SU-DHL-6 (cell line): Measurements from ENCODE around the gene G3BP1.

Experiments used
- H2AFZ ChIP-seq: fragments of 200-600 bp; sonication (generic); 2 replicates; pipeline ENCODE4 v1.6.1; 2014; ENCODE audit warnings: low read depth, mild to moderate bottlenecking, moderate library complexity, mixed read lengths, antibody characterized with exemption, low read length; ENCODE audit not compliant: severe bottlenecking
- H3F3A ChIP-seq: fragments of 200-600 bp; shearing (Covaris generic); 2 replicates; pipeline ENCODE4 v1.6.0; 2016; ENCODE audit warnings: antibody characterized with exemption, mild to moderate bottlenecking; ENCODE audit not compliant: insufficient read depth
- H3K27ac ChIP-seq: fragments of 200-600 bp; sonication (generic); 2 replicates; pipeline ENCODE4 v1.5.1; 2016; ENCODE audit warnings: low read depth, mild to moderate bottlenecking, low read length, moderate library complexity, mixed read lengths
- H3K27me3 ChIP-seq: fragments of 200-600 bp; sonication (generic), shearing (Covaris generic); 2 replicates; pipeline ENCODE4 v1.6.0; 2014; ENCODE audit warnings: mild to moderate bottlenecking, low read length
- H3K36me3 ChIP-seq: fragments of 200-600 bp; sonication (generic); 2 replicates; pipeline ENCODE4 v1.6.1; 2014; ENCODE audit warnings: mild to moderate bottlenecking, low read length, mixed read lengths
- H3K4me2 ChIP-seq: fragments of 300-600, 200-600 bp; shearing (Covaris generic), sonication (generic); 2 replicates; pipeline ENCODE4 v1.6.0; 2014; ENCODE audit warnings: low read length, low read depth, mild to moderate bottlenecking; ENCODE audit not compliant: poor library complexity, severe bottlenecking
- H3K4me3 ChIP-seq: fragments of 200-600 bp; sonication (generic); 2 replicates; pipeline ENCODE4 v1.5.1; 2014; ENCODE audit warnings: antibody characterized with exemption, low read length, mild to moderate bottlenecking, mixed read lengths; ENCODE audit not compliant: insufficient read depth, poor library complexity, severe bottlenecking
- H3K79me2 ChIP-seq: fragments of 200-600 bp; sonication (generic); 2 replicates; pipeline ENCODE4 v1.6.1; 2014; ENCODE audit warnings: mild to moderate bottlenecking, low read length, moderate library complexity; ENCODE audit not compliant: insufficient read depth
- H3K9ac ChIP-seq: fragments of 200-600 bp; sonication (generic); 2 replicates; pipeline ENCODE4 v1.7.0; 2014; ENCODE audit warnings: mild to moderate bottlenecking, low read length
- H3K9me2 ChIP-seq: fragments of 200-600 bp; sonication (generic); replicated peaks from 2 replicates; pipeline ENCODE4 v1.6.1; 2014; ENCODE audit warnings: low read length; ENCODE audit not compliant: insufficient read depth
- H3K9me3 ChIP-seq: fragments of 200-600 bp; sonication (generic); 2 replicates; pipeline ENCODE4 v1.6.1; 2014; ENCODE audit warnings: low read length, mixed read lengths; ENCODE audit not compliant: insufficient read depth
- H4K20me1 ChIP-seq: fragments of 200-600 bp; sonication (generic); 2 replicates; pipeline ENCODE4 v1.6.1; 2014; ENCODE audit warnings: low read depth, mild to moderate bottlenecking, antibody characterized with exemption, low read length, moderate library complexity, mixed read lengths
- EZH2phosphoT487 ChIP-seq: fragments of 200-600 bp; sonication (generic), shearing (Covaris generic); conservative IDR thresholded peaks from 2 replicates; pipeline ENCODE4 v1.6.1; 2018; ENCODE audit warnings: mild to moderate bottlenecking, antibody characterized with exemption, low read length, moderate library complexity, mixed read lengths
- TF ChIP-seq, protein P1 (sequence below): fragments of 200-600 bp; sonication (generic); IDR thresholded peaks from one replicate; pipeline ENCODE4 v1.5.1; 2017; ENCODE audit warnings: antibody characterized with exemption, mild to moderate bottlenecking, low read length, moderate library complexity; ENCODE audit not compliant: insufficient read depth, poor library complexity, severe bottlenecking

G3BP1 gene

DNA sequence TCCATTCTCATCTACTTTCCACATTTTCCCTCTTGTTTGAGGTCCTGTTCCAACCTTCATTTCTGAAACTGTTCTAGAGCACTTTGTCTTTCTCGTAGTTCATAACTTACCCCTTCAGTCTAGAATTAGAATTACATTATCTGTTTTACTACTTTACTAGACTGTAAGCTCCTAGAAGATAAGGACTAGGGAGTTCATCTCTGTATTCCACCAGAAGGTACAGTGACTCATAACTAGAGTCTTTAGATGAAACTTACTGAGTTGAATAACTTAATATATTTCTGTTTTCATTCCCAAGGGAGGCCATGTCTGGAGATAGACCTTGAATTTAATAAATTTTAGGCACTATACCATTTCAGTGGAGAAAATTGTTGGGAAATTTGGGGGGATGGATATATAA is 38.7 kb downstream of the G3BP1 start:
- Histone ChIP-seq H2AFZ (no peak overlapping the region), H3K36me3 (peaks cover 48% of the 10 kb centered on the region), H3K9ac (no peak overlapping the region), H3F3A (0 out of 2 replicates have a peak, but pooled peaks cover 9% of the 10 kb centered on the region), H3K79me2 (peaks cover 13% of the 10 kb centered on the region), H3K9me3 (no peaks in the 10 kb centered on the region), H3K4me3 (no peak overlapping the region), H3K27me3 (no peaks in the 10 kb centered on the region), H4K20me1 (peaks cover 8% of the 10 kb centered on the region; the same call in 1 of the 2 replicates), H3K9me2 (no peaks in the 10 kb centered on the region), H3K27ac (no peak overlapping the region), H3K4me2 (no peak overlapping the region)
- TF ChIP-seq, protein P1, sequence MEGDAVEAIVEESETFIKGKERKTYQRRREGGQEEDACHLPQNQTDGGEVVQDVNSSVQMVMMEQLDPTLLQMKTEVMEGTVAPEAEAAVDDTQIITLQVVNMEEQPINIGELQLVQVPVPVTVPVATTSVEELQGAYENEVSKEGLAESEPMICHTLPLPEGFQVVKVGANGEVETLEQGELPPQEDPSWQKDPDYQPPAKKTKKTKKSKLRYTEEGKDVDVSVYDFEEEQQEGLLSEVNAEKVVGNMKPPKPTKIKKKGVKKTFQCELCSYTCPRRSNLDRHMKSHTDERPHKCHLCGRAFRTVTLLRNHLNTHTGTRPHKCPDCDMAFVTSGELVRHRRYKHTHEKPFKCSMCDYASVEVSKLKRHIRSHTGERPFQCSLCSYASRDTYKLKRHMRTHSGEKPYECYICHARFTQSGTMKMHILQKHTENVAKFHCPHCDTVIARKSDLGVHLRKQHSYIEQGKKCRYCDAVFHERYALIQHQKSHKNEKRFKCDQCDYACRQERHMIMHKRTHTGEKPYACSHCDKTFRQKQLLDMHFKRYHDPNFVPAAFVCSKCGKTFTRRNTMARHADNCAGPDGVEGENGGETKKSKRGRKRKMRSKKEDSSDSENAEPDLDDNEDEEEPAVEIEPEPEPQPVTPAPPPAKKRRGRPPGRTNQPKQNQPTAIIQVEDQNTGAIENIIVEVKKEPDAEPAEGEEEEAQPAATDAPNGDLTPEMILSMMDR: no peak
- no peak for TF ChIP-seq EZH2phosphoT487

DNA sequence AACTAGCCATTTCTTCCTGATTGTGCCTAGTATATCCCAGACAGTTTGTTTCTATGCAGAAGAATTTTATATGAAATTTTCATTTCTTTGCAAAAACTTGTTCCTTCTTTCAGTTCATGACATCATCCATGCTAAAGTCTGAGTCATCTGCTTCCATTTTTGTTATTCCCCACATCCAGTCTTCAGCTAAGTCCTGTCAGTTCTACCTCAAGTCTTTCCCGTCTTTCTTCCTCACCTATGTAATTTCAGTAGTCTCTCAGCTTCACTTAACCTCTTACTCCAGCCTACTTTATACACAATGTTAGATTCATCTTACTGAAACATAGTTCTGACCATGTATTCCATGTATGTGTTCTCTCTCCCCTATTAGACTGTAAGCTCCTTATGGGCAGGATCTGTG is 39.1 kb downstream of the G3BP1 start:
- TF ChIP-seq, protein P1: no peak
- TF ChIP-seq EZH2phosphoT487: no peak
- no peaks in the 10 kb centered on the region for H3K9me2 ChIP-seq
- no peak overlapping the region for H3K27ac ChIP-seq
- H3K79me2 ChIP-seq: peaks cover 13% of the 10 kb centered on the region
- no peak overlapping the region for H3K9ac ChIP-seq
- H4K20me1 ChIP-seq: peaks cover 8% of the 10 kb centered on the region; the same call in 1 of the 2 replicates
- peaks cover 48% of the 10 kb centered on the region for H3K36me3 ChIP-seq
- no peak overlapping the region for H3K4me3 ChIP-seq
- no peak overlapping the region for H2AFZ ChIP-seq
- H3K27me3 ChIP-seq: no peaks in the 10 kb centered on the region
- H3K4me2 ChIP-seq: no peak overlapping the region
- H3K9me3 ChIP-seq: no peaks in the 10 kb centered on the region
- 0 out of 2 replicates have a peak, but pooled peaks cover 11% of the 10 kb centered on the region for H3F3A ChIP-seq

DNA sequence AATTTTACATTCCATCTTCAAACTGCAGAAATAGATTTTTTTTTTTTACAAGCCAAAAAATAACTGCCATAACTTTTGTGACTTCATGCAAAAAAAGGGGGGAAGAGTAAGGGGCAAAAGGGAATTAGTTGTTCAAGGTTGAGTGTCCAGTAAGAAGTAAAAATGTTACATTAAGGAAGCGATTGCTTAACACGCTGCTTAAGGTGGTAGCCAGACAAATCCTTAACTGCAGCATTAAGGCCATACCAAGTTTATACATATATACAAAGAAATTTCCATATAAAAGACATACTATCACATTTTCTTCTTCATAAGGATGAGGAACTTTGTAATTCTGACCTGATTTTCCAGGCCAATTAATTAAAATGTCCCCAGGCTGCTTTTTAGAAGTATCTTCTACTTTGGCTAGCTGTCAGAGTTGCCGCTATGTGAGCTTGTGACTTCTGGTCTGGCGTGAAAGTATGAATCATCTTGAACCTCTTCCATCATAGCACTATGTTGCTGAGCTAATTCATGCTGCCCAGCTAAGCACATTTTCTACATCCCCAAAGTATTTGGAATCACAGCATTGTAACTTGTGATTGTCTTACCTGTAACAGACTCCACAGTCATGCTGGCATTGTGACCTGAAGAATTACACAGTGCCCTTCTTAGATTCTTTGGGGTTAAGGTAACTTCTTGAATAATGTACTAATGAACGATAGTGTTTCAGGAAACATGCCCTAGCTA is 40.0 kb downstream of the G3BP1 start:
- Histone ChIP-seq H3K27me3 (no peaks in the 10 kb centered on the region), H3K79me2 (peaks cover 12% of the 10 kb centered on the region), H3K9ac (no peak overlapping the region), H2AFZ (no peak overlapping the region), H4K20me1 (peaks cover 5% of the 10 kb centered on the region; the same call in 1 of the 2 replicates), H3F3A (0 out of 2 replicates have a peak, but pooled peaks cover 11% of the 10 kb centered on the region), H3K36me3 (peaks cover 41% of the 10 kb centered on the region), H3K9me2 (no peaks in the 10 kb centered on the region), H3K4me3 (no peak overlapping the region), H3K4me2 (no peak overlapping the region), H3K9me3 (no peaks in the 10 kb centered on the region), H3K27ac (no peak overlapping the region)
- TF ChIP-seq EZH2phosphoT487: no peak
- TF ChIP-seq, protein P1: no peak
